SH-SY5Y (cell line): ENCODE data around the gene IPCEF1.

Source experiments
- GATA2 ChIP-seq: IDR thresholded peaks from 2 replicates; pipeline ENCODE4 v1.6.1; 2011; ENCODE audit warnings: mild to moderate bottlenecking, low read depth, low read length
- GATA3 ChIP-seq: IDR thresholded peaks from 2 replicates; pipeline ENCODE4 v1.6.1; 2011; ENCODE audit warnings: low read depth, mild to moderate bottlenecking, low read length, moderate library complexity

DNA sequence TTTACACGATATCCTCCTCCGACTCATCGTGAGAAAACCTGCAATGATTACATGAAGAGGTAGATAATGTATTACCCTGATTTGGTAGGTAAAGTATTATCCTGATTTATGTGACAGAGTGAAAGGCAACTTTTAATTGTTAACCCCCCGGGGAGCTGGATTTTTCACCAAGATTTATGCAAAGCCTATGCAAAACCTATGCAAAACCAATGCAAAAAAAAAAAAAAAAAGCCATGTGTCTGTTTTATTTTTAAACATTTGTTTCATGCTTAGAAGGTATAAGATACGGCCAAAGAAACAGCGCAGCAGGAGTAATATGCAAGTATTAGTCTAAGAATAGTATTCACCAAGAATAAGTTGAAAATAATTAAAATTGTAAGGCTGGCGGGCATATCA is 109.9 kb downstream of the IPCEF1 start:
- TF ChIP-seq GATA2: no peak
- no peak for TF ChIP-seq GATA3
